Measurements from ENCODE around the gene CFAP54. TPM values are rescaled to one million over a fixed set of nuclear protein-coding genes. Genes with fewer than 3 reads are reported as not detected.

CFAP54 gene
- total and polyA plus RNA-seq, 2 experiments from 2014 or later = 0.07 to 0.76 TPM

DNA sequence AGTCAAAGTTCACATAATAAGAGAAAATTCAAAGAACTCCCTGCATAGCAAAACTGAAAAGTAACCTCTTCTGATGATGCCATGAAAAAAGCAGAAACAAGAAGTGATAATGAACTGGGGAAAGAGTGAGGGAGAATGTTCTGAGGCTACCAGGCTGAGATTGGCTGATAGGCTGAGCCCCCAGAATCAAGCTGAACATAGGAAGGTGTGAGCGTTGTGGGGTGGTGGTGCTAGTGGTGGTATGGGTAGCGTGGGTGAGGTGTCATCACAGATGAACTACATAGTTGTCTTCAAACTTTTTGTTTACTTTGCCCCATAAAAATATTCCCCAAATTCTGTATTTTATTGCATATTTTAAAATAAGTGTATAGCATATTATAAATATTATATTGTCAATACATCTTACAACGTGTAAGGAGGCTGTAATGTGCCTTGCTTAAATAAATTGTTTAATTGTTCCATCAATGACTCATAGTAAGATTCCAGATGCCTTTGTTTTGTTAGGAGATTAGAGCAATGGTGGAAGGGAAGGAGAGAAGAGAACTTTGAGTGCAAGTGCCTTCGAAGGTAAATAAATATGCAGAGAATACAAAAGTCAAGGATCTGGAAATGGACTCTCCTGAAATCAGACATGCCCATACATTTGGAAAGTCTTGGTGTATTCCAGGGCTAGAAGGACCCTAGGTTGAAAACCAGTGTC, 15.8 kb upstream of the CFAP54 start:
- no peaks in the 10 kb centered on the region for H3K36me3 ChIP-seq (ENCODE audit: insufficient read depth)
- no peak overlapping the region for H2AFZ ChIP-seq
- DNase-seq (ENCODE audit: low spot score) = no peak
- H3K4me2 ChIP-seq = no peak overlapping the region
- TF ChIP-seq, protein P1, sequence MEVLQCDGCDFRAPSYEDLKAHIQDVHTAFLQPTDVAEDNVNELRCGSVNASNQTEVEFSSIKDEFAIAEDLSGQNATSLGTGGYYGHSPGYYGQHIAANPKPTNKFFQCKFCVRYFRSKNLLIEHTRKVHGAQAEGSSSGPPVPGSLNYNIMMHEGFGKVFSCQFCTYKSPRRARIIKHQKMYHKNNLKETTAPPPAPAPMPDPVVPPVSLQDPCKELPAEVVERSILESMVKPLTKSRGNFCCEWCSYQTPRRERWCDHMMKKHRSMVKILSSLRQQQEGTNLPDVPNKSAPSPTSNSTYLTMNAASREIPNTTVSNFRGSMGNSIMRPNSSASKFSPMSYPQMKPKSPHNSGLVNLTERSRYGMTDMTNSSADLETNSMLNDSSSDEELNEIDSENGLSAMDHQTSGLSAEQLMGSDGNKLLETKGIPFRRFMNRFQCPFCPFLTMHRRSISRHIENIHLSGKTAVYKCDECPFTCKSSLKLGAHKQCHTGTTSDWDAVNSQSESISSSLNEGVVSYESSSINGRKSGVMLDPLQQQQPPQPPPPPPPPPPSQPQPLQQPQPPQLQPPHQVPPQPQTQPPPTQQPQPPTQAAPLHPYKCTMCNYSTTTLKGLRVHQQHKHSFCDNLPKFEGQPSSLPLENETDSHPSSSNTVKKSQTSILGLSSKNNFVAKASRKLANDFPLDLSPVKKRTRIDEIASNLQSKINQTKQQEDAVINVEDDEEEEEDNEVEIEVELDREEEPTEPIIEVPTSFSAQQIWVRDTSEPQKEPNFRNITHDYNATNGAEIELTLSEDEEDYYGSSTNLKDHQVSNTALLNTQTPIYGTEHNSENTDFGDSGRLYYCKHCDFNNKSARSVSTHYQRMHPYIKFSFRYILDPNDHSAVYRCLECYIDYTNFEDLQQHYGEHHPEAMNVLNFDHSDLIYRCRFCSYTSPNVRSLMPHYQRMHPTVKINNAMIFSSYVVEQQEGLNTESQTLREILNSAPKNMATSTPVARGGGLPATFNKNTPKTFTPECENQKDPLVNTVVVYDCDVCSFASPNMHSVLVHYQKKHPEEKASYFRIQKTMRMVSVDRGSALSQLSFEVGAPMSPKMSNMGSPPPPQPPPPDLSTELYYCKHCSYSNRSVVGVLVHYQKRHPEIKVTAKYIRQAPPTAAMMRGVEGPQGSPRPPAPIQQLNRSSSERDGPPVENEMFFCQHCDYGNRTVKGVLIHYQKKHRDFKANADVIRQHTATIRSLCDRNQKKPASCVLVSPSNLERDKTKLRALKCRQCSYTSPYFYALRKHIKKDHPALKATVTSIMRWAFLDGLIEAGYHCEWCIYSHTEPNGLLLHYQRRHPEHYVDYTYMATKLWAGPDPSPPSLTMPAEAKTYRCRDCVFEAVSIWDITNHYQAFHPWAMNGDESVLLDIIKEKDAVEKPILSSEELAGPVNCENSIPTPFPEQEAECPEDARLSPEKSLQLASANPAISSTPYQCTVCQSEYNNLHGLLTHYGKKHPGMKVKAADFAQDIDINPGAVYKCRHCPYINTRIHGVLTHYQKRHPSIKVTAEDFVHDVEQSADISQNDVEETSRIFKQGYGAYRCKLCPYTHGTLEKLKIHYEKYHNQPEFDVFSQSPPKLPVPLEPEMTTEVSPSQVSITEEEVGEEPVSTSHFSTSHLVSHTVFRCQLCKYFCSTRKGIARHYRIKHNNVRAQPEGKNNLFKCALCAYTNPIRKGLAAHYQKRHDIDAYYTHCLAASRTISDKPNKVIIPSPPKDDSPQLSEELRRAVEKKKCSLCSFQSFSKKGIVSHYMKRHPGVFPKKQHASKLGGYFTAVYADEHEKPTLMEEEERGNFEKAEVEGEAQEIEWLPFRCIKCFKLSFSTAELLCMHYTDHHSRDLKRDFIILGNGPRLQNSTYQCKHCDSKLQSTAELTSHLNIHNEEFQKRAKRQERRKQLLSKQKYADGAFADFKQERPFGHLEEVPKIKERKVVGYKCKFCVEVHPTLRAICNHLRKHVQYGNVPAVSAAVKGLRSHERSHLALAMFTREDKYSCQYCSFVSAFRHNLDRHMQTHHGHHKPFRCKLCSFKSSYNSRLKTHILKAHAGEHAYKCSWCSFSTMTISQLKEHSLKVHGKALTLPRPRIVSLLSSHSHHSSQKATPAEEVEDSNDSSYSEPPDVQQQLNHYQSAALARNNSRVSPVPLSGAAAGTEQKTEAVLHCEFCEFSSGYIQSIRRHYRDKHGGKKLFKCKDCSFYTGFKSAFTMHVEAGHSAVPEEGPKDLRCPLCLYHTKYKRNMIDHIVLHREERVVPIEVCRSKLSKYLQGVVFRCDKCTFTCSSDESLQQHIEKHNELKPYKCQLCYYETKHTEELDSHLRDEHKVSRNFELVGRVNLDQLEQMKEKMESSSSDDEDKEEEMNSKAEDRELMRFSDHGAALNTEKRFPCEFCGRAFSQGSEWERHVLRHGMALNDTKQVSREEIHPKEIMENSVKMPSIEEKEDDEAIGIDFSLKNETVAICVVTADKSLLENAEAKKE (CRISPR knock-in tag; IDR thresholded peaks at IDR 0.05) = no peak
- no peak for TF ChIP-seq ZNF331 (CRISPR knock-in tag; IDR thresholded peaks at IDR 0.05; ENCODE audit: low read depth)
- TF ChIP-seq ZNF114 (CRISPR knock-in tag; IDR thresholded peaks at IDR 0.05) = no peak
- TF ChIP-seq POLR2AphosphoS5 (IDR thresholded peaks at IDR 0.05; ENCODE audit: low read depth) = no peak
- TF ChIP-seq, protein P2, sequence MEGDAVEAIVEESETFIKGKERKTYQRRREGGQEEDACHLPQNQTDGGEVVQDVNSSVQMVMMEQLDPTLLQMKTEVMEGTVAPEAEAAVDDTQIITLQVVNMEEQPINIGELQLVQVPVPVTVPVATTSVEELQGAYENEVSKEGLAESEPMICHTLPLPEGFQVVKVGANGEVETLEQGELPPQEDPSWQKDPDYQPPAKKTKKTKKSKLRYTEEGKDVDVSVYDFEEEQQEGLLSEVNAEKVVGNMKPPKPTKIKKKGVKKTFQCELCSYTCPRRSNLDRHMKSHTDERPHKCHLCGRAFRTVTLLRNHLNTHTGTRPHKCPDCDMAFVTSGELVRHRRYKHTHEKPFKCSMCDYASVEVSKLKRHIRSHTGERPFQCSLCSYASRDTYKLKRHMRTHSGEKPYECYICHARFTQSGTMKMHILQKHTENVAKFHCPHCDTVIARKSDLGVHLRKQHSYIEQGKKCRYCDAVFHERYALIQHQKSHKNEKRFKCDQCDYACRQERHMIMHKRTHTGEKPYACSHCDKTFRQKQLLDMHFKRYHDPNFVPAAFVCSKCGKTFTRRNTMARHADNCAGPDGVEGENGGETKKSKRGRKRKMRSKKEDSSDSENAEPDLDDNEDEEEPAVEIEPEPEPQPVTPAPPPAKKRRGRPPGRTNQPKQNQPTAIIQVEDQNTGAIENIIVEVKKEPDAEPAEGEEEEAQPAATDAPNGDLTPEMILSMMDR (conservative IDR thresholded peaks at IDR 0.05; ENCODE audit: low read depth in 2 of 2) = no peak
- TF ChIP-seq STAT1 (IDR thresholded peaks at IDR 0.05; ENCODE audit: unreplicated experiment) = no peak
- no peak for TF ChIP-seq EZH2phosphoT487 (IDR thresholded peaks at IDR 0.05; ENCODE audit: unreplicated experiment)
- TF ChIP-seq, protein P3, sequence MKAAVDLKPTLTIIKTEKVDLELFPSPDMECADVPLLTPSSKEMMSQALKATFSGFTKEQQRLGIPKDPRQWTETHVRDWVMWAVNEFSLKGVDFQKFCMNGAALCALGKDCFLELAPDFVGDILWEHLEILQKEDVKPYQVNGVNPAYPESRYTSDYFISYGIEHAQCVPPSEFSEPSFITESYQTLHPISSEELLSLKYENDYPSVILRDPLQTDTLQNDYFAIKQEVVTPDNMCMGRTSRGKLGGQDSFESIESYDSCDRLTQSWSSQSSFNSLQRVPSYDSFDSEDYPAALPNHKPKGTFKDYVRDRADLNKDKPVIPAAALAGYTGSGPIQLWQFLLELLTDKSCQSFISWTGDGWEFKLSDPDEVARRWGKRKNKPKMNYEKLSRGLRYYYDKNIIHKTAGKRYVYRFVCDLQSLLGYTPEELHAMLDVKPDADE (IDR thresholded peaks at IDR 0.05) = no peak
- no peak for TF ChIP-seq JUNB (IDR thresholded peaks at IDR 0.05; ENCODE audit: unreplicated experiment)
- TF ChIP-seq, protein P4, sequence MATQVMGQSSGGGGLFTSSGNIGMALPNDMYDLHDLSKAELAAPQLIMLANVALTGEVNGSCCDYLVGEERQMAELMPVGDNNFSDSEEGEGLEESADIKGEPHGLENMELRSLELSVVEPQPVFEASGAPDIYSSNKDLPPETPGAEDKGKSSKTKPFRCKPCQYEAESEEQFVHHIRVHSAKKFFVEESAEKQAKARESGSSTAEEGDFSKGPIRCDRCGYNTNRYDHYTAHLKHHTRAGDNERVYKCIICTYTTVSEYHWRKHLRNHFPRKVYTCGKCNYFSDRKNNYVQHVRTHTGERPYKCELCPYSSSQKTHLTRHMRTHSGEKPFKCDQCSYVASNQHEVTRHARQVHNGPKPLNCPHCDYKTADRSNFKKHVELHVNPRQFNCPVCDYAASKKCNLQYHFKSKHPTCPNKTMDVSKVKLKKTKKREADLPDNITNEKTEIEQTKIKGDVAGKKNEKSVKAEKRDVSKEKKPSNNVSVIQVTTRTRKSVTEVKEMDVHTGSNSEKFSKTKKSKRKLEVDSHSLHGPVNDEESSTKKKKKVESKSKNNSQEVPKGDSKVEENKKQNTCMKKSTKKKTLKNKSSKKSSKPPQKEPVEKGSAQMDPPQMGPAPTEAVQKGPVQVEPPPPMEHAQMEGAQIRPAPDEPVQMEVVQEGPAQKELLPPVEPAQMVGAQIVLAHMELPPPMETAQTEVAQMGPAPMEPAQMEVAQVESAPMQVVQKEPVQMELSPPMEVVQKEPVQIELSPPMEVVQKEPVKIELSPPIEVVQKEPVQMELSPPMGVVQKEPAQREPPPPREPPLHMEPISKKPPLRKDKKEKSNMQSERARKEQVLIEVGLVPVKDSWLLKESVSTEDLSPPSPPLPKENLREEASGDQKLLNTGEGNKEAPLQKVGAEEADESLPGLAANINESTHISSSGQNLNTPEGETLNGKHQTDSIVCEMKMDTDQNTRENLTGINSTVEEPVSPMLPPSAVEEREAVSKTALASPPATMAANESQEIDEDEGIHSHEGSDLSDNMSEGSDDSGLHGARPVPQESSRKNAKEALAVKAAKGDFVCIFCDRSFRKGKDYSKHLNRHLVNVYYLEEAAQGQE (IDR thresholded peaks at IDR 0.05; ENCODE audit: unreplicated experiment) = no peak
- TF ChIP-seq NANOG (IDR thresholded peaks at IDR 0.05; ENCODE audit: borderline replicate concordance) = no peak
- TF ChIP-seq EZH2 (IDR thresholded peaks at IDR 0.05; ENCODE audit: low read depth, unreplicated experiment) = no peak
- no peak for TF ChIP-seq CREB1 (CRISPR knock-in tag; IDR thresholded peaks at IDR 0.05; ENCODE audit: low read depth)
- no peaks in the 10 kb centered on the region for H3K36me3 Mint-ChIP-seq (ENCODE audit: low read depth)
- no peaks in the 10 kb centered on the region for H3K9me2 ChIP-seq (ENCODE audit: insufficient read depth)
- no peaks in the 10 kb centered on the region for H4K20me1 ChIP-seq (replicated peaks; ENCODE audit: insufficient read depth)
- H3K4me3 ChIP-seq = no peak overlapping the region
- H3K27me3 Mint-ChIP-seq (ENCODE audit: insufficient read depth, low read depth, poor library complexity) = no peaks in the 10 kb centered on the region
- no peaks in the 10 kb centered on the region for H3F3A ChIP-seq (replicated peaks; ENCODE audit: low read depth)
- H3K27ac ChIP-seq (ENCODE audit: low read depth) = no peak overlapping the region
- ATAC-seq = no peak
- peaks cover 4% of the 10 kb centered on the region; the same call in 2 of the 3 replicates for H3K4me1 Mint-ChIP-seq
- no peaks in the 10 kb centered on the region for H3K27me3 ChIP-seq (ENCODE audit: insufficient read depth)
- H3K4me1 ChIP-seq (ENCODE audit: insufficient read depth) = peaks cover 5% of the 10 kb centered on the region; the same call in 1 of the 2 replicates
- H3K4me3 Mint-ChIP-seq = no peak overlapping the region
- H3K9me3 Mint-ChIP-seq = no peaks in the 10 kb centered on the region
- H3K79me2 ChIP-seq (replicated peaks; ENCODE audit: insufficient read depth) = no peaks in the 10 kb centered on the region
- H3K27ac Mint-ChIP-seq = no peak overlapping the region
